ENCODE measurements around the gene DRICH1. TPM values are rescaled to one million over a fixed set of nuclear protein-coding genes. Genes with fewer than 3 reads are reported as not detected.

DRICH1 gene
- polyA plus RNA-seq, 1 of the 3 experiments (the other 2 are of a cell fraction): 0.21 TPM

DNA sequence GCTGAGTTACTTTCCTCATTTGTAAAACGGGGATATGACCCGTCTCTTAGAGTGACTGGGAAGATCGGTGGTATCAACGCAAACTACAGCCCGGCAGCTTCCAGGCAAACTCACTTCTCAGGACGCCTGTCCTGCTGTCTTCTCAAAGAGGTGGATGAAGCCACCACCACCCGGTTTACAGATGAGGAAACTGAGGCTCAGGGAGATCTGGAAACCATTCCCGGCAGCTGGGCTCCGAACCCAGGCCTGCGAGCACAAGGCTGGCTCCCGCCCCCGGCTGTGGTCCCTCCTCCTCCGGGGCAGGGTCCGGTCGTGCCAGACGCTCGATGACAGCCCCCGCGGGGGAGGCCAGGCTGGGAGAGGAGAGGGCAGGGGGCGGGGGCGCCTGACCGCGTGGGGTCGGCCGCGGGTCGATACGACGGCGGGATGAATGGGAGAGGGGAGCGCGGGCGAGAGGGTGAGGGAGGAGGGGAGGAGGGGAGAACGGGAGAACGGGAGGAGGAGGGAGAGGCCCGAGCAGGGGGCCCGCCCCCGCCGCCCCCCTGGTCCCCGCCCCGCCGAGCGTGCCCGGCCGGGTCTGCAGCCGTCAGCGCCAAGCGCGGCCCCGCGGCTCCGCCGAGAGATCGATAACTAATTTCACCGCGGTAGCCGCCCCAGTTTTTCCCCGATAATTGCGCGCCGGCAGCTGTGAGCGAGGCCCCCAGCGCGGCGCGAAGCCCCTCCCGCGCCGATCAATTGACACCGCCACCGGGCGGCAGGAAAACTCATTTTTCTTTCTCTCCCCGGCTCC lies 66.0 kb downstream of the DRICH1 start:
- Histone ChIP-seq H3K9ac (no peak overlapping the region), H3F3A (replicated peaks; ENCODE audit: insufficient read depth) (no peaks in the 10 kb centered on the region), H3K27me3 (ENCODE audit: insufficient read depth) (peaks cover 18% of the 10 kb centered on the region), H3K4me3 (ENCODE audit: low read depth in 2 of 2, low read length in 1 of 2) (peak overlapping the region; percentile 37 to 42; a peak in 3 of 4 replicates), H3K79me2 (ENCODE audit: insufficient read depth) (no peaks in the 10 kb centered on the region), H4K20me1 (ENCODE audit: insufficient read depth) (no peaks in the 10 kb centered on the region), H3K27ac (ENCODE audit: low read depth in 2 of 2, low read length in 1 of 2) (no peak overlapping the region), H3K4me2 (peak overlapping the region; percentile 72), H3K4me1 (ENCODE audit: control insufficient read depth in 1 of 2, insufficient read depth in 2 of 2, low read depth in 1 of 2, low read length in 1 of 2) (peaks cover 0 to 8% of the 10 kb centered on the region in 2 experiments; a peak in 1 of 4 replicates), H3K36me3 (replicated peaks in 1 of 2; ENCODE audit: control insufficient read depth in 1 of 2, insufficient read depth in 2 of 2, low read length in 1 of 2) (no peaks in the 10 kb centered on the region), H3K9me2 (no peaks in the 10 kb centered on the region), H3K9me3 (no peaks in the 10 kb centered on the region), H2AFZ (ENCODE audit: low read depth) (no peak overlapping the region)
- ChIA-PET CTCF (interaction anchor here (1.3 kb wide), 1 partner anchor 283 kb away, joined by 3 read pairs; no protein-coding TSS in a partner anchor), POLR2A (no interaction called here)
- no peak for TF ChIP-seq JUND (IDR thresholded peaks at IDR 0.05)
- TF ChIP-seq, protein P1, sequence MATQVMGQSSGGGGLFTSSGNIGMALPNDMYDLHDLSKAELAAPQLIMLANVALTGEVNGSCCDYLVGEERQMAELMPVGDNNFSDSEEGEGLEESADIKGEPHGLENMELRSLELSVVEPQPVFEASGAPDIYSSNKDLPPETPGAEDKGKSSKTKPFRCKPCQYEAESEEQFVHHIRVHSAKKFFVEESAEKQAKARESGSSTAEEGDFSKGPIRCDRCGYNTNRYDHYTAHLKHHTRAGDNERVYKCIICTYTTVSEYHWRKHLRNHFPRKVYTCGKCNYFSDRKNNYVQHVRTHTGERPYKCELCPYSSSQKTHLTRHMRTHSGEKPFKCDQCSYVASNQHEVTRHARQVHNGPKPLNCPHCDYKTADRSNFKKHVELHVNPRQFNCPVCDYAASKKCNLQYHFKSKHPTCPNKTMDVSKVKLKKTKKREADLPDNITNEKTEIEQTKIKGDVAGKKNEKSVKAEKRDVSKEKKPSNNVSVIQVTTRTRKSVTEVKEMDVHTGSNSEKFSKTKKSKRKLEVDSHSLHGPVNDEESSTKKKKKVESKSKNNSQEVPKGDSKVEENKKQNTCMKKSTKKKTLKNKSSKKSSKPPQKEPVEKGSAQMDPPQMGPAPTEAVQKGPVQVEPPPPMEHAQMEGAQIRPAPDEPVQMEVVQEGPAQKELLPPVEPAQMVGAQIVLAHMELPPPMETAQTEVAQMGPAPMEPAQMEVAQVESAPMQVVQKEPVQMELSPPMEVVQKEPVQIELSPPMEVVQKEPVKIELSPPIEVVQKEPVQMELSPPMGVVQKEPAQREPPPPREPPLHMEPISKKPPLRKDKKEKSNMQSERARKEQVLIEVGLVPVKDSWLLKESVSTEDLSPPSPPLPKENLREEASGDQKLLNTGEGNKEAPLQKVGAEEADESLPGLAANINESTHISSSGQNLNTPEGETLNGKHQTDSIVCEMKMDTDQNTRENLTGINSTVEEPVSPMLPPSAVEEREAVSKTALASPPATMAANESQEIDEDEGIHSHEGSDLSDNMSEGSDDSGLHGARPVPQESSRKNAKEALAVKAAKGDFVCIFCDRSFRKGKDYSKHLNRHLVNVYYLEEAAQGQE (IDR thresholded peaks at IDR 0.05; ENCODE audit: low read depth, low read length): no peak
- no peak for TF ChIP-seq POLR2AphosphoS5 (IDR thresholded peaks at IDR 0.05; ENCODE audit: low read depth, low read length)
- TF ChIP-seq SIN3A (IDR thresholded peaks at IDR 0.05; ENCODE audit: borderline replicate concordance, low read depth, low read length): no peak
- TF ChIP-seq, protein P2, sequence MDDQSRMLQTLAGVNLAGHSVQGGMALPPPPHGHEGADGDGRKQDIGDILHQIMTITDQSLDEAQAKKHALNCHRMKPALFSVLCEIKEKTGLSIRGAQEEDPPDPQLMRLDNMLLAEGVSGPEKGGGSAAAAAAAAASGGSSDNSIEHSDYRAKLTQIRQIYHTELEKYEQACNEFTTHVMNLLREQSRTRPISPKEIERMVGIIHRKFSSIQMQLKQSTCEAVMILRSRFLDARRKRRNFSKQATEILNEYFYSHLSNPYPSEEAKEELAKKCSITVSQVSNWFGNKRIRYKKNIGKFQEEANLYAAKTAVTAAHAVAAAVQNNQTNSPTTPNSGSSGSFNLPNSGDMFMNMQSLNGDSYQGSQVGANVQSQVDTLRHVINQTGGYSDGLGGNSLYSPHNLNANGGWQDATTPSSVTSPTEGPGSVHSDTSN (IDR thresholded peaks at IDR 0.05): no peak
- TF ChIP-seq RAD21 (IDR thresholded peaks at IDR 0.05; ENCODE audit: low read length): no peak
- TF ChIP-seq FOSL2 (IDR thresholded peaks at IDR 0.05; ENCODE audit: borderline replicate concordance, low read depth): no peak
- no peak for TF ChIP-seq ELF1 (IDR thresholded peaks at IDR 0.05)
- TF ChIP-seq, protein P3, sequence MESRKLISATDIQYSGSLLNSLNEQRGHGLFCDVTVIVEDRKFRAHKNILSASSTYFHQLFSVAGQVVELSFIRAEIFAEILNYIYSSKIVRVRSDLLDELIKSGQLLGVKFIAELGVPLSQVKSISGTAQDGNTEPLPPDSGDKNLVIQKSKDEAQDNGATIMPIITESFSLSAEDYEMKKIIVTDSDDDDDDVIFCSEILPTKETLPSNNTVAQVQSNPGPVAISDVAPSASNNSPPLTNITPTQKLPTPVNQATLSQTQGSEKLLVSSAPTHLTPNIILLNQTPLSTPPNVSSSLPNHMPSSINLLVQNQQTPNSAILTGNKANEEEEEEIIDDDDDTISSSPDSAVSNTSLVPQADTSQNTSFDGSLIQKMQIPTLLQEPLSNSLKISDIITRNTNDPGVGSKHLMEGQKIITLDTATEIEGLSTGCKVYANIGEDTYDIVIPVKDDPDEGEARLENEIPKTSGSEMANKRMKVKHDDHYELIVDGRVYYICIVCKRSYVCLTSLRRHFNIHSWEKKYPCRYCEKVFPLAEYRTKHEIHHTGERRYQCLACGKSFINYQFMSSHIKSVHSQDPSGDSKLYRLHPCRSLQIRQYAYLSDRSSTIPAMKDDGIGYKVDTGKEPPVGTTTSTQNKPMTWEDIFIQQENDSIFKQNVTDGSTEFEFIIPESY (IDR thresholded peaks at IDR 0.05; ENCODE audit: borderline replicate concordance, low read depth): no peak
- TF ChIP-seq EZH2phosphoT487 (IDR thresholded peaks at IDR 0.05; ENCODE audit: borderline replicate concordance, low read depth): no peak
- TF ChIP-seq EP300 (IDR thresholded peaks at IDR 0.05; ENCODE audit: borderline replicate concordance in 1 of 2, low read depth in 1 of 2, low read length in 1 of 2): no peak
- TF ChIP-seq RCOR1 (IDR thresholded peaks at IDR 0.05; ENCODE audit: low read length): no peak
- TF ChIP-seq NRF1 (IDR thresholded peaks at IDR 0.05; ENCODE audit: low read depth, low read length): no peak
- TF ChIP-seq FOXJ3 (CRISPR knock-in tag; IDR thresholded peaks at IDR 0.05): no peak
- TF ChIP-seq, protein P4, sequence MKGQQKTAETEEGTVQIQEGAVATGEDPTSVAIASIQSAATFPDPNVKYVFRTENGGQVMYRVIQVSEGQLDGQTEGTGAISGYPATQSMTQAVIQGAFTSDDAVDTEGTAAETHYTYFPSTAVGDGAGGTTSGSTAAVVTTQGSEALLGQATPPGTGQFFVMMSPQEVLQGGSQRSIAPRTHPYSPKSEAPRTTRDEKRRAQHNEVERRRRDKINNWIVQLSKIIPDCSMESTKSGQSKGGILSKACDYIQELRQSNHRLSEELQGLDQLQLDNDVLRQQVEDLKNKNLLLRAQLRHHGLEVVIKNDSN (IDR thresholded peaks at IDR 0.05; ENCODE audit: borderline replicate concordance, low read depth): no peak
- TF ChIP-seq CHD2 (IDR thresholded peaks at IDR 0.05; ENCODE audit: low read length, partially characterized antibody): no peak
- no peak for TF ChIP-seq YY1 (IDR thresholded peaks at IDR 0.05; ENCODE audit: low read depth)
- TF ChIP-seq, protein P5, sequence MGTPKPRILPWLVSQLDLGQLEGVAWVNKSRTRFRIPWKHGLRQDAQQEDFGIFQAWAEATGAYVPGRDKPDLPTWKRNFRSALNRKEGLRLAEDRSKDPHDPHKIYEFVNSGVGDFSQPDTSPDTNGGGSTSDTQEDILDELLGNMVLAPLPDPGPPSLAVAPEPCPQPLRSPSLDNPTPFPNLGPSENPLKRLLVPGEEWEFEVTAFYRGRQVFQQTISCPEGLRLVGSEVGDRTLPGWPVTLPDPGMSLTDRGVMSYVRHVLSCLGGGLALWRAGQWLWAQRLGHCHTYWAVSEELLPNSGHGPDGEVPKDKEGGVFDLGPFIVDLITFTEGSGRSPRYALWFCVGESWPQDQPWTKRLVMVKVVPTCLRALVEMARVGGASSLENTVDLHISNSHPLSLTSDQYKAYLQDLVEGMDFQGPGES (IDR thresholded peaks at IDR 0.05; ENCODE audit: low read depth, low read length): no peak
- DNase-seq: peak; percentile 90
- WGBS (ENCODE audit: low lambda C conversion rate): 9% methylated on average over 28 of the region's 73 CpGs
